Thyroid gland (tissue), 4 donors: Measurements from ENCODE around the gene KRT31.

Source experiments
- POLR2A ChIP-seq, 2 donors: fragments of 450-650 bp; IDR thresholded peaks; one replicate each; pipeline ENCODE4 v1.6.1; 2017; ENCODE audit warnings: antibody characterized with exemption in 2 of 2, mild to moderate bottlenecking in 2 of 2, moderate library complexity in 1 of 2
- TF ChIP-seq, protein P1 (sequence below), 6 experiments: fragments of 200-600 bp in 3 of 6; fragments of 450-650 bp in 3 of 6; sonication (generic) in 3 of 6; IDR thresholded peaks; one replicate each; pipeline ENCODE4 v1.5.1; 2016 to 2019; ENCODE audit warnings: antibody characterized with exemption in 6 of 6, mild to moderate bottlenecking in 2 of 6, inconsistent platforms in 1 of 6, moderate library complexity in 1 of 6

- TF ChIP-seq, protein P1, sequence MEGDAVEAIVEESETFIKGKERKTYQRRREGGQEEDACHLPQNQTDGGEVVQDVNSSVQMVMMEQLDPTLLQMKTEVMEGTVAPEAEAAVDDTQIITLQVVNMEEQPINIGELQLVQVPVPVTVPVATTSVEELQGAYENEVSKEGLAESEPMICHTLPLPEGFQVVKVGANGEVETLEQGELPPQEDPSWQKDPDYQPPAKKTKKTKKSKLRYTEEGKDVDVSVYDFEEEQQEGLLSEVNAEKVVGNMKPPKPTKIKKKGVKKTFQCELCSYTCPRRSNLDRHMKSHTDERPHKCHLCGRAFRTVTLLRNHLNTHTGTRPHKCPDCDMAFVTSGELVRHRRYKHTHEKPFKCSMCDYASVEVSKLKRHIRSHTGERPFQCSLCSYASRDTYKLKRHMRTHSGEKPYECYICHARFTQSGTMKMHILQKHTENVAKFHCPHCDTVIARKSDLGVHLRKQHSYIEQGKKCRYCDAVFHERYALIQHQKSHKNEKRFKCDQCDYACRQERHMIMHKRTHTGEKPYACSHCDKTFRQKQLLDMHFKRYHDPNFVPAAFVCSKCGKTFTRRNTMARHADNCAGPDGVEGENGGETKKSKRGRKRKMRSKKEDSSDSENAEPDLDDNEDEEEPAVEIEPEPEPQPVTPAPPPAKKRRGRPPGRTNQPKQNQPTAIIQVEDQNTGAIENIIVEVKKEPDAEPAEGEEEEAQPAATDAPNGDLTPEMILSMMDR (IDR thresholded peaks at IDR 0.05) = no peak
- TF ChIP-seq POLR2A (IDR thresholded peaks at IDR 0.05) = no peak
Observed at GRCh38 chr17:41434415-41434814, 37.0 kb upstream of the KRT31 start.
